ENCODE measurements around the gene POLR3K. TPM values are rescaled to one million over a fixed set of nuclear protein-coding genes. Genes with fewer than 3 reads are reported as not detected.
A peak's percentile ranks its signal among the peaks of the same experiment; 100 is the strongest.

POLR3K gene
- polyA plus RNA-seq, 1 of the 3 experiments (the other 2 are of a cell fraction), result 54.5 TPM

DNA sequence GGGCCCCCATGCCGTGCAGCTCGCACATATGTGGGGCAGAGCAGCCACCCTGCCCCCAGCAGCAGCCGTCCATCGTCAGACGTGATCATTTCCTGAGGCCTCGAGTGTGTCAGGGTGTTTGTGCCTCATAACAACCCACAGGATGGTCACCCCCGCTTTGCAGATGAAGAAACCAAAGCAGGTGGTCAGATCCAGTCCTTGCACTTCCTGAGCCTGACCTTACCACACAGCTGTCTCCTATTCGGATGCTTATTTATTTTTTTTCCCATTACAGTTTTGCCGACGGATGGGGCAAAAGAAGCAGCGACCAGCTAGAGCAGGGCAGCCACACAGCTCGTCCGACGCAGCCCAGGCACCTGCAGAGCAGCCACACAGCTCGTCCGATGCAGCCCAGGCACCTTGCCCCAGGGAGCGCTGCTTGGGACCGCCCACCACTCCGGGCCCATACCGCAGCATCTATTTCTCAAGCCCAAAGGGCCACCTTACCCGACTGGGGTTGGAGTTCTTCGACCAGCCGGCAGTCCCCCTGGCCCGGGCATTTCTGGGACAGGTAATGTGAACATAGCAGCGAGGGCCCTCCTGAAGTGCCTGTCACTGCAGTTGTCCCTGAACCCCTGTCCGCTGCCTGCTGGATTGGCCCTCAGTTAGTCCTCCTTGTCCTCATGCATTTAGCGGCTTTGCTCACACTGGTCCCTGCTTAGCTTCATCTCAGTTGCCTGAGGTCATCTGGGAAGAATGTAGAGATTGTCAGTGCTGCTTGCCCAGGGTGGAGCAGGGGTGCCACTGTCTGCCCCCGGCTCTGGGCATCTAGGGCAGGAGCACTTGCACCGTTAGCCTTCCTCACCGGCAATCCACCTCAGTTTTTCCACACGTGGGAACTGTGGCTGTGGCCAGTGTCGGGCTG, 26.0 kb upstream of the POLR3K start:
- WGBS (ENCODE audit: low lambda C conversion rate), result 86% methylated on average over 22 of the region's 32 CpGs
- no peak for TF ChIP-seq FOXM1 (IDR thresholded peaks at IDR 0.05; ENCODE audit: low read depth)
- no peak for TF ChIP-seq ZBTB33 (IDR thresholded peaks at IDR 0.05; ENCODE audit: borderline replicate concordance, low read depth)
- no peak for TF ChIP-seq MAX (IDR thresholded peaks at IDR 0.05; ENCODE audit: low read depth)
- no peak for TF ChIP-seq NFIC (IDR thresholded peaks at IDR 0.05; ENCODE audit: borderline replicate concordance)
- no peak for TF ChIP-seq EZH2phosphoT487 (IDR thresholded peaks at IDR 0.05; ENCODE audit: borderline replicate concordance, low read depth)
- no peak for TF ChIP-seq POLR2AphosphoS5 (IDR thresholded peaks at IDR 0.05; ENCODE audit: low read depth, low read length)
- TF ChIP-seq EP300 (IDR thresholded peaks at IDR 0.05; ENCODE audit: borderline replicate concordance in 1 of 2, low read depth in 1 of 2, low read length in 1 of 2), result no peak
- TF ChIP-seq, protein P1, sequence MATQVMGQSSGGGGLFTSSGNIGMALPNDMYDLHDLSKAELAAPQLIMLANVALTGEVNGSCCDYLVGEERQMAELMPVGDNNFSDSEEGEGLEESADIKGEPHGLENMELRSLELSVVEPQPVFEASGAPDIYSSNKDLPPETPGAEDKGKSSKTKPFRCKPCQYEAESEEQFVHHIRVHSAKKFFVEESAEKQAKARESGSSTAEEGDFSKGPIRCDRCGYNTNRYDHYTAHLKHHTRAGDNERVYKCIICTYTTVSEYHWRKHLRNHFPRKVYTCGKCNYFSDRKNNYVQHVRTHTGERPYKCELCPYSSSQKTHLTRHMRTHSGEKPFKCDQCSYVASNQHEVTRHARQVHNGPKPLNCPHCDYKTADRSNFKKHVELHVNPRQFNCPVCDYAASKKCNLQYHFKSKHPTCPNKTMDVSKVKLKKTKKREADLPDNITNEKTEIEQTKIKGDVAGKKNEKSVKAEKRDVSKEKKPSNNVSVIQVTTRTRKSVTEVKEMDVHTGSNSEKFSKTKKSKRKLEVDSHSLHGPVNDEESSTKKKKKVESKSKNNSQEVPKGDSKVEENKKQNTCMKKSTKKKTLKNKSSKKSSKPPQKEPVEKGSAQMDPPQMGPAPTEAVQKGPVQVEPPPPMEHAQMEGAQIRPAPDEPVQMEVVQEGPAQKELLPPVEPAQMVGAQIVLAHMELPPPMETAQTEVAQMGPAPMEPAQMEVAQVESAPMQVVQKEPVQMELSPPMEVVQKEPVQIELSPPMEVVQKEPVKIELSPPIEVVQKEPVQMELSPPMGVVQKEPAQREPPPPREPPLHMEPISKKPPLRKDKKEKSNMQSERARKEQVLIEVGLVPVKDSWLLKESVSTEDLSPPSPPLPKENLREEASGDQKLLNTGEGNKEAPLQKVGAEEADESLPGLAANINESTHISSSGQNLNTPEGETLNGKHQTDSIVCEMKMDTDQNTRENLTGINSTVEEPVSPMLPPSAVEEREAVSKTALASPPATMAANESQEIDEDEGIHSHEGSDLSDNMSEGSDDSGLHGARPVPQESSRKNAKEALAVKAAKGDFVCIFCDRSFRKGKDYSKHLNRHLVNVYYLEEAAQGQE (IDR thresholded peaks at IDR 0.05; ENCODE audit: low read depth, low read length), result no peak
- no peak for TF ChIP-seq RFX5 (IDR thresholded peaks at IDR 0.05; ENCODE audit: low read length)
- TF ChIP-seq FOXJ3 (CRISPR knock-in tag; IDR thresholded peaks at IDR 0.05), result no peak
- TF ChIP-seq SMC3 (IDR thresholded peaks at IDR 0.05; ENCODE audit: low read depth, low read length), result no peak
- no peak for TF ChIP-seq CHD2 (IDR thresholded peaks at IDR 0.05; ENCODE audit: low read length, partially characterized antibody)
- no peaks in the 10 kb centered on the region for H3K9me2 ChIP-seq
- peaks cover 12% of the 10 kb centered on the region for H3F3A ChIP-seq (replicated peaks; ENCODE audit: insufficient read depth)
- no peak overlapping the region for H2AFZ ChIP-seq (ENCODE audit: low read depth)
- peaks cover 11 to 16% of the 10 kb centered on the region in 2 experiments for H3K36me3 ChIP-seq (replicated peaks in 1 of 2; ENCODE audit: control insufficient read depth in 1 of 2, insufficient read depth in 2 of 2, low read length in 1 of 2)
- peak overlapping the region in 1 of 2 experiments; percentile 45; a peak in 2 of 4 replicates for H3K27ac ChIP-seq (ENCODE audit: low read depth in 2 of 2, low read length in 1 of 2)
- peaks cover 28 to 37% of the 10 kb centered on the region in 2 experiments for H3K4me1 ChIP-seq (ENCODE audit: control insufficient read depth in 1 of 2, insufficient read depth in 2 of 2, low read depth in 1 of 2, low read length in 1 of 2)
- H3K4me2 ChIP-seq, result peak overlapping the region; percentile 99
- ChIA-PET POLR2A (interaction anchor here (1.2 to 1.6 kb wide), 2 partner anchors 12 to 14 kb away, joined by 3 to 5 read pairs; no protein-coding TSS in a partner anchor), CTCF (interaction anchor here (1.0 to 3.7 kb wide), 6 partner anchors 14 to 283 kb away, joined by 4 to 35 read pairs (median 8); no protein-coding TSS in a partner anchor)
- H4K20me1 ChIP-seq (ENCODE audit: insufficient read depth), result peaks cover 8% of the 10 kb centered on the region; the same call in 1 of the 2 replicates
- H3K27me3 ChIP-seq (ENCODE audit: insufficient read depth), result no peaks in the 10 kb centered on the region
- no peak for DNase-seq
- H3K9me3 ChIP-seq, result no peaks in the 10 kb centered on the region
- H3K9ac ChIP-seq, result peak overlapping the region; percentile 77; the same call in 1 of the 2 replicates
- peaks cover 22% of the 10 kb centered on the region for H3K79me2 ChIP-seq (ENCODE audit: insufficient read depth)
- H3K4me3 ChIP-seq (ENCODE audit: low read depth in 2 of 2, low read length in 1 of 2), result peak overlapping the region; percentile 76 to 92
